Left forelimb (tissue), 1 donor: ENCODE measurements around the gene GPR75.
"Not testable (repeated sequence)": the region's sequence is repeated elsewhere in the genome, so short reads cannot be mapped to it uniquely, and the experiment has no call there.

Experiments
- DNase-seq: peaks from one replicate; pipeline ENCODE4 v3.0.0-alpha.2; 2018; ENCODE audit warnings: low spot score

The GPR75 gene

GRCh38 chr2:53852532-53852931 is 7.2 kb downstream of the GPR75 start:
- DNase-seq = no peak

GRCh38 chr2:53851052-53851757 is 8.6 kb downstream of the GPR75 start:
- DNase-seq = not testable (repeated sequence)

- DNase-seq = no peak
These were observed 11.7 kb downstream of the GPR75 start for GRCh38 chr2:53848062-53848461.

- DNase-seq = no peak
These were observed 16.2 kb downstream of the GPR75 start for GRCh38 chr2:53843595-53843994.

GRCh38 chr2:53842891-53843290 is 16.9 kb downstream of the GPR75 start:
- DNase-seq = no peak

GRCh38 chr2:53841651-53842050 is 18.1 kb downstream of the GPR75 start:
- not testable (repeated sequence) for DNase-seq

- no peak for DNase-seq
These were observed 19.2 kb downstream of the GPR75 start for GRCh38 chr2:53840580-53840979.

- not testable (repeated sequence) for DNase-seq
These were observed 29.8 kb downstream of the GPR75 start for GRCh38 chr2:53829980-53830290.

GRCh38 chr2:53829273-53829979 is 30.3 kb downstream of the GPR75 start:
- no peak for DNase-seq

- DNase-seq = no peak
These were observed 31.4 kb downstream of the GPR75 start for GRCh38 chr2:53828331-53828730.

- no peak for DNase-seq
These were observed 32.2 kb downstream of the GPR75 start for GRCh38 chr2:53827398-53828175.

- DNase-seq = no peak
These were observed 33.0 kb downstream of the GPR75 start for GRCh38 chr2:53826587-53827397.

GRCh38 chr2:53826030-53826410 is 33.7 kb downstream of the GPR75 start:
- DNase-seq = no peak

- DNase-seq = not testable (repeated sequence)
These were observed 36.1 kb downstream of the GPR75 start for GRCh38 chr2:53823639-53824038.

GRCh38 chr2:53821810-53822209 is 38.0 kb downstream of the GPR75 start:
- DNase-seq = no peak

- DNase-seq = no peak
These were observed 39.1 kb downstream of the GPR75 start for GRCh38 chr2:53820711-53821110.

GRCh38 chr2:53820048-53820447 is 39.7 kb downstream of the GPR75 start:
- DNase-seq = no peak

GRCh38 chr2:53819634-53820033 is 40.1 kb downstream of the GPR75 start:
- DNase-seq = no peak

GRCh38 chr2:53818854-53819435 is 40.8 kb downstream of the GPR75 start:
- no peak for DNase-seq

GRCh38 chr2:53813151-53813550 is 46.6 kb downstream of the GPR75 start:
- no peak for DNase-seq

- DNase-seq = no peak
These were observed 48.2 kb downstream of the GPR75 start for GRCh38 chr2:53811601-53812000.
